ENCODE measurements around the gene TBC1D12.
A peak's percentile ranks its signal among the peaks of the same experiment; 100 is the strongest.
"Not testable (repeated sequence)": the region's sequence is repeated elsewhere in the genome, so short reads cannot be mapped to it uniquely, and the experiment has no call there.

The TBC1D12 gene

DNA sequence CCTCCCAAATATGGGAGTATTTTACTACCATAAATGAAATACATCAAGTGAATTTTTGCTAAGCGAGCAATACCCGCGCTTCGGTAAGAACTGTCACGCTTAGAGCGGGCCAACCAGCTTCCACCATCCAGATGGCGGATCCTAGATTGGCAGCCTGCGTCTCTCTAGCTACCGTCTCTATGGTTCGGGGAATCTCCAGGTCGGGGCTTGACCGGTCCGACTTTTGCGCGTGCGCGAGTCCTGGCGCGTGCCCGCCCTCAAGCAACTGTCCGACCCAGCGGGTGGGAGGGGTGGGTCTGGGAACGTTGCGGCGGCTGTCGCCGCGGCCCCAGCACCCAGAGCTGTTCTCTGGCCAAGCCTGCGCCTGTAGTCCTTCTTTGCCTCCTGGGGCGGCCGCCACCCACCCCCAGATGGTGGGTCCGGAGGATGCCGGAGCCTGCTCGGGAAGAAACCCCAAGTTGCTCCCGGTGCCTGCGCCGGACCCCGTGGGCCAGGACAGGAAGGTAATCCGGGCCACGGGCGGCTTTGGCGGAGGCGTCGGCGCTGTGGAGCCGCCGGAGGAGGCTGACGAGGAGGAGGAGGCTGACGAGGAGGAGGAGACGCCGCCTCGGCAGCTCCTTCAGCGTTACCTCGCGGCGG lies at the start of gene TBC1D12:
TSS of gene TBC1D12 (plus strand) at position 338 of the 639 bp plus-strand sequence. CDS start at position 411, 73 bp downstream.
- peak; percentile 96 for DNase-seq

DNA sequence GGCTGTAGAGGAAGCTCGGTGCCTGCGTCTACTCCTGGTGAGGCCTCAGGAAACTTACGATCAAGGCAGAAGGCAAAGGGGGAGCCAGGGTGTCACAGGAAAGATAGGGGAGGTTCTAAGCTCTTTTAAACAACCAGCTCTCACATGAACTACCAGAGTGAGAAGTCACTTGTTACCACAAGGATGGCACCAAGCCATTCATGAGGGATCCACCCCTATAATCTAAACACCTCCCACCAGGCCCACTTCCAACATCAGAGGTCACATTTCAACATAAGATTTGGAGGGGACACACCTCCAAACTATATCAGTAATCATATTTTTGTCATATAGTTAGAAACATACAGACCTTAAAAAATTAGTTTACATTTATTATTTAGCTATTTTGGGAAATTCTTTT lies 49.0 kb upstream of the TBC1D12 start:
- DNase-seq = no peak

DNA sequence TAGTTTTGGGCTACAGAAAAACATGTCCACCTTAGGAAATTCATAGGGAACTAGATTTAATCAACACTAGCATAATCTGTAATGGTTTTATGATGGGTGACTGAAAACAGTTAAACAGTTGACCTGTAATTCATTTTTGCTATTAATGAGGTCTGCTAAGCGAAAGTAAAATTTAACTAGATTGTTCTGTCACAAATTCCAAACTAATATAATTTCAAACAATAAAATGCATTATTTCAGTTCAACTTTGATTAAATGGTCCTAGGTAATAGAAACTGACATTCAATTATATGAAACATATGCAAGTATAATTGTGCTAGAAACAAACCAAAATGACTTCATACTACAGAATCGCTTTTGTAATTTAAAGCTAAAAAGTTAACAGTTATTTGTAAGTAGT lies 46.5 kb upstream of the TBC1D12 start:
- DNase-seq = no peak

DNA sequence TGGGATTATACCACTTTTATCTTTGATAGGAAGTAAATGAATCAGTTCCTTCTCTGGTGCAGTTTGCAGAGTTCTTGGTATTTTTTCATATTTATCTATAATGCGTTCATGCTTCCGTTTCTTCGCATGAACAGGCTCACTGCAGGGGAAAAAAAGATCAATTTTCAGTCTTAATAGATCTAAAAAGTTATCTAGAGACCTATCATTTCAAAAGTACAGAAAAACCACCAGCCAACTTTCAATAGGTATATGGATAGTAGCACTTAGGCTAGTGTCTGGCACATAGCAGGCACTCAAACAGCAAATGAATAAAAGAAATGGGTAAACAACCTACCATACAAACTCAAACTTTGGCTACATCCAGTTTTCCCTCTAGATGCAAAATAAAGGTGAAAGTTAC lies 45.1 kb upstream of the TBC1D12 start:
- DNase-seq = no peak

DNA sequence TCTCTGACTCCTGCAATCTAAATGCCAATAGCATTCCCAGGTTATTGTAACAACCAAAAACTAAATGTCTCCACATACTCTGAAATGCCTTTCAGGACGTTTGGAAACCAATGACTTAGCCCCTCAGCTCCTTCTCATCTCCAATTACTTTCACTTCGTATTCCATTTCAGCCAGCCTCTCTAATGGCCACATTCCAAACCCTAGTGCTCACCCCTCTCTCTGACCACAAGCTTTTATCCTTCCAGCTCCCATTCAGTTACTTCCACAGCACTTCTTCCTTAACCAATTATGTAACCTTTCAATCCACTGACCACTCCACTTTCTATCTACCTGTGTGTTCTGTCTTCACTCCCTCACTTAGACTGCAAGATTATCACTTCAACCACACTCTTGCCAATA lies 43.9 kb upstream of the TBC1D12 start:
- no peak for DNase-seq

DNA sequence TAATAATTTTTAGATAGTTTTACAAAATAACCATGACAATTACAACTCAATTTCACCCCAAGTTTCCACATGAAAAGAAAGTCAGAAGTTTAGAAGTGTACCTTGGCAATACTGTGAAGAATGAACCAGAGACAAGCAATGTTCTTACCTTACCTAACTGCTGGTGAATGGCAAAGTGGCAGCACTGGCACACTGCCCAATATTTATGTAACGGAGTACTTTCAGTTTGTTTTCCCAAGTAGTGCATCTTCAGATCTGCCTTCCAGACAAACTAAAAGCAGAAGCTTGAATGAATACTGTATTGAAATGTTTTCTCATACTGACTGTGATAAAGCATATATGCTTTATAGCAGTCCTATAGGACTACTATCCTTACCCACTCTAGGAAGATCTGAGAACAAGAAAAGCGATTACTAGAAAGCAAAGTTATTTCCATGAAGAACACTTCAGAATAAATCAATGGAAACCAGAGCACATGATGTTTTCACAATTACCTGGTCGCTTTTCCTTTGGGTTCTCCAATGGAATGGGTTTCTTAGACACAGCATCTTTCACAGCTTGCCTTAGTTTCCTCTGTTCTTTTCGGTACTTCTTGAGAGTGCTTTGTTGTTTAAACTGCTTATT lies 41.1 kb upstream of the TBC1D12 start:
- DNase-seq = no peak

DNA sequence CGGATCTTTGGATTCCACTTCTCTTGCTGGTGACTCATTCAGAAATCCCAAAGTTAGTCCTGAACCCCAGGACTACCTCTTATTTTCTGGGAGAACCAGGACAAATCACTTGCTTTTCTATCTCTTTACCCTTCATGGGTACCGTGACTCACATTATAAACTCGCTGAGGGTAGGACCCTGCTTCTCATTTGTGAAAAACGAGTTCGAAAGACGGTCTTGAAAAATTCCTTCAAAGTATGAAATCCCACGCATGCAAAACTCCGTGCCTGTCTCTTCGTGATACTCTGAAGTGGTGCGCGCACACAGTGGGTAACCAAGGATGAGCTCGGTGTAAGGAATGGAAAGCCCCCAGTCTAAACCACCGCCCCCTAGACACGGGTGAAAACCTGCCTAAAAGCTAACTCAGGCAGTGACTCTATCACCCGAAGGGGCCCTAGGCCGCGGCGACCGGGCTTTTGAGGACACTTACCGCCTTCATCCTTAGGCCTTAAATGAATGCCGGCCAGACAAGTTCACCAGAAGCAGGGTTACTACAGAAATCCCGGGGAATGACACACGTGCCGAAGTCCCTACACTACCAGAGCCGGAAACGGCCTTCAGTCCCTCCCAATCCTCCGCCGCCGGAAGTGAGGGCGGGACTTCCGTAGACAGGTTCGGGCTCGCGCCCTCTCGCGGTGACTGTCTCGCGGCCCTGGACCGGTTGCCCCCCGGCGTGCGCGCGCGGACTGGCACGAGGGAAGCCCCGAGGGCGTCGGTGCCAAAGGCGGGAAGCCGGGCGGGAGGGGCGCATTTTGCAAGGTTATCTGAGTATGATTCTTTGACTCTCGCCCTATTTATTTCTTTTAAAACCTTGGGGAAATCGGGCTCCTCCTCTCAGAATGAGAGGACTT lies 39.7 kb upstream of the TBC1D12 start, which contains the start of gene NOC3L:
TSS of gene NOC3L (minus strand) at position 580 of the 891 bp plus-strand sequence. CDS start at position 479, 101 bp downstream.
- peak; percentile 96 for DNase-seq

DNA sequence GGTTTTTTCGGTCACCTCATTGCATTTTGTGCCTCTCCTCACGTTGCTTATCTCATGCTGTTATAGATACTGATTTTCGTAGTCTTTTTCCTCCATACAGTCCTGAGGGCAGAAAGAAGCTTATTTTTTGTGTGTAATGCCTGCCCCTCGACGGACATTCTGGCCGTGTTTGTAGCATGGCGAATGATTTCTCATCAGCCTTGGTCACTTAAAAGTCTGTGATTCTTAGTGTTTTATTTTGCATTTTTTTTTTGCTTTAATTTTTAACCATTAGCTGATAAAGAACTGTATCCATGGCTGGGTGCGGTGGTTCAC lies 39.1 kb upstream of the TBC1D12 start:
- no peak for DNase-seq

DNA sequence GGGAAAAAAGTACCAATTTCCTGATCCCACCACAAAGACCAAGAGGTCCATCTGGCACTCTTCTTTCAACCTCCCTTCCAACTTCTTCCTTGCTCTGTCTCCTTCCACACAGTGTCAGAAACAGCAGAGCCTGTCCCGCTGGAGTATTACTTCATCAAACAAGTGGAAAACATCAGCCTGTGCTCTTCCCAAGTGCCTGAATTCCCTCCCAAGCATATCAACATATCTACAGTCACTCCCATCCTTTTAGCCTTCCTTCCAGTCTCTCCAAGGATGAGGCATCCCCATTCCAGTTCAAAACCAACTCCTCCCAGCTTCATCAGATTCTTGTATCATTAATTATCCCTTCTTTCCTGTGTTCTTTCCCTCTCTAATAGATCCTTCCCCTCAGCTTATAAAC lies 37.9 kb upstream of the TBC1D12 start:
- no peak for DNase-seq

DNA sequence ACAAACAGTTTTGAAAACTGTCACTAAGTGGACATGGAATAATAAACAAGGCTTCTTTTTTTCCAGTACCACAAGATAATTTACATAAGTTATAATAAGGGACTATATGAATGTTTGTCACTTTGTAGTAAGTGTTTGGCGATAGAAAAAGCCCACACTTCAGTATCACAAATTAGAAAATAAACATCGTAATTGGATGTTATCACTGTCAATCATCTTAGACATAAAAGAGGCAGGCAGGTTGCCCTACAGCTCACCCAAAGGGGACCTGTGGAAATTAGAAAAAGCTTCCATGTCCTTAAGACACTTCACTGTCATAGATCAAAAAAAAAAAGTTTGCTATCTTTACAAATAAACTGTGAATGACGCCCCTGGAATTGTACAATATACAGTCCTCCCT lies 36.0 kb upstream of the TBC1D12 start:
- DNase-seq = no peak

DNA sequence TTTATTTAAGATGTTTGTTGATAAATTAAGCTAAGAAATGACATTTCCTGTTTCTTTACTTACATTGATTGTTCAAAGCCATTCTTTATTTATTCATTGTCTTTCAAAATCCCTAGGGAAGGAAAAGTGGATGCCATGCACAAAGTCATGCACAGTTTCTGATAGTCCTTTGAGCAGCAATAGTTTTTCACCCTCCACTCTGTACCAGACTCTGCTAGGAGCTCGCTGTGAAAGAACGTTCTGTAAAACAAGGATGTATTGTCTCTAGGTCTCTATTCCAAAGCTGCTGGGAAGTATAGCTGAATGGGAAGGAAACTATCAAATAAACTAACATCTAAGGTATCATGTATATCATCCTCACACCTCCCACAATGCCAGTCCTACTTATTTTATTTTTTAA lies 31.8 kb upstream of the TBC1D12 start:
- DNase-seq = peak; percentile 69

DNA sequence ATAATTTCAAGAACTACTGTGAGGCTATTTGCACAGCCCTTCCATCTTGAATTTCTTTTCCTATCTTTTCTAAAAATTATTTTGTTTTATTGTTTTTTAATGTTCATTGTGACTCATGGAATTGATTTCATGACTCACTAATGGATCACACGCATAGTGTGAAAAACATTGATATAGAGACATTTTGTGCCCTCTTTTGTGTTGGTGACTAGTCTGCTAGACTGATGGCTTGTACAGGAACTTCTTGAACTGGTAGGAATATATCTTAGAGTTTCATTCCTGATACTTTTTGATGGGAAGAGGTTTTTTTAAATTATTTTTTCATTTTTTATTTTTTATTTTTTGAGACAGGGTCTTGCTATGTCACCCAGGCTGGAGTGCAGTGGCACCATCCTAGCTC lies 27.0 kb upstream of the TBC1D12 start:
- no peak for DNase-seq

DNA sequence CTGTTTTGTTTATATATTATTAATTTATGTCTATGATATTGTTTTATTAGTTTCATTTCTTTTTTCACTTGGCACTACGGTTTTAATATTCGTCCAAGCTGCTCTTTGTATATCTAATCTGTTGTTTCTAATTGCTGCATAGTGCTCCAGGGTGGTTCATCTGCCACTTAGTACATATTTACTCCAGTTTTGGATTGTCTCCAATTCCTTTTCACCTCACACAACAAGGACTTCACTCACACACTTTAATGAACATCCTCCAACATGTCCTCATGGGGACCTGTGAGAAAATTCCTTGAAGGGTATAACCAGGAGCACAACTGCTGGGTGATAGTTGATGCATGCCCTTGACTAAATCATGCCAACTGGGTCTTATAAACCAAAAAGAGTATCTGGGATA lies 25.5 kb upstream of the TBC1D12 start:
- no peak for DNase-seq

DNA sequence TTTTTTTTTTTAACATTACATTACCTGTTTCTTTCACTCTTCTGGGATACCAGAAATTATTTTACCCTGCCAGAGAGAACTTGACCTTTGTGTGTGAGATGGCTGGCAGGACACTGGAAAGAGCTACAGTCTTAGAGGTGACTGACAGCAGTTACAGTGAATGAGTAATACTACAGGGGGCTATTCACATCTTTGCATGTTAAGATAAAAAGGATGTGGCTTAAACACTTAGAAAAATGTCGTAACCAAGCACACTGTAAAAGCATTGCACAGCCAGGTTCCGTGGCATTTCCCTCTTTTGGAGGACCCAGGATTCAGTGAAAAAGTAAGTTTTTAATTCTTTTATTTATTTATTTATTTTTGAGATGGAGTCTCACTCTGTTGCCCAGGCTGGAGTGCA lies 18.8 kb upstream of the TBC1D12 start:
- DNase-seq = no peak

DNA sequence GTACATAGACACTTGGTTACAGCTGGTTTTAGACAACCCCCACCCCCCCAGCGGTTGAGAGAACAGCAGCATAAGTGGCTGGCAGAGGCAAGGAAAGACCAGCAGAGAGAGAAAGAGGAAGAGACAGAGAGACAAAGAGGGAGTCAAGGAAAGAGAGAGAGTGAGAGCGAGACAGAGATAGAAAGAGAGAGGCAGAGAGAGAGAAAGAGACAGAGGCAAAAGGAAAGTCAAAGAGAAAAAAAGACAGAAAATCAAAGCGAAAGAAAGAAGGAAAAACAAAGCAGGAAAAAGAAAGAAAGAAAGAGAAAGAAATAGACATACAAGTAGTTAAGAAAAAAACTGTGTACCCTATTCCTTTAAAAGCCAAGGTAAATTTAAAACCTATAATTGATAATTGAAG lies 16.6 kb upstream of the TBC1D12 start:
- not testable (repeated sequence) for DNase-seq

DNA sequence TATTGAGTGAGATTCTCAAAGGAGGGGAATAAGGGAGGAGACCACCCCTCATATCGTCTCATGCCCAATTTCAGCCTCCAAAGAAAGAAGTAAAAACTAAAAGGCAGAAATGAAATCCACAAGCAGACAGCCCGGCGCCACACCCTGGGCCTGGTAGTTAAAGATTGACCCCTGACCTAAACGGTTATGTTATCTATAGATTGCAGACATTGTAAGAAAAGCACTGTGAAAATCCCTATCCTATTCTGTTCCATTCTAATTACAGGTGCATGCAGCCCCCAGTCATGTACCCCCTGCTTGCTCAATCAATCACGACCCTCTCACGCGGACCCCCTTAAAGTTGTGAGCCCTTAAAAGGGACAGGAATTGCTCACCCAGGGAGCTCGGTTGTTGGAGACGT lies 10.2 kb upstream of the TBC1D12 start:
- not testable (repeated sequence) for DNase-seq

DNA sequence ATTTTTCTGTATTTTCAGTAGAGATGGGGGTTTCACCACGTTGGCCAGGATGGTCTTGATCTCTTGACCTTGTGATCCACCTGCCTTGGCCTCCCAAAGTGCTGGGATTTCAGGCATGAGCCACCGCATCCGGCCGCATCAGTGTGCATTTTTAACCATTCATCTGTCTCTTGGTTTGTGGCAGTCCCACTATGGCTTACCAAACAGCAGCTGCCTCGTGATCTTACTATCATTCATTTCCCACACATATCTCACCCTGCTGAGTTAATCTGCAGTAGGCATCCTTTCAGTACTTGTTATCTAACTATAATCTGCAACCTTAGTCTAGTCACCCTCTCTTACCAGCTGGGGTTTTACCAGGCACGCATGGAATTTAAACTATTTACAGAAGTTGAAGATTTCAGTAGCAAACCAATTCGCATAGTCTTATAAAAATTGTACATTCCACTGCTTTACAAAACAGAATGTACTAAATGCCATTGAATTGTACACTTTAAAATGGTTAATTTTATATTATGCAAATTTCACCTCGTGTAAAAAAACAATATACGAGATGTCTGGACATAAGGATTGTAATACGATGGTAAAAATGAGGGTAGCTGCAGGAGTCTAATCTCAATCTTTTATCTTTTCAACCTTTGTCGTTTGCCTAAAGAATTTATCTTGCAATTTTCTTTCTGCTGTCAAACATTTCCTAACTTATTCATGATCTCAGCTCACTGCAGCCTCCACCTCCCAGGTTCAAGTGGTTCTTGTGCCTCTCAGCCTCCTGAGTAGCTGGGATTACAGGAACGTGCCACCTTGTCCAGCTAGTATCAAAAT lies 4.6 kb upstream of the TBC1D12 start:
- DNase-seq = no peak

DNA sequence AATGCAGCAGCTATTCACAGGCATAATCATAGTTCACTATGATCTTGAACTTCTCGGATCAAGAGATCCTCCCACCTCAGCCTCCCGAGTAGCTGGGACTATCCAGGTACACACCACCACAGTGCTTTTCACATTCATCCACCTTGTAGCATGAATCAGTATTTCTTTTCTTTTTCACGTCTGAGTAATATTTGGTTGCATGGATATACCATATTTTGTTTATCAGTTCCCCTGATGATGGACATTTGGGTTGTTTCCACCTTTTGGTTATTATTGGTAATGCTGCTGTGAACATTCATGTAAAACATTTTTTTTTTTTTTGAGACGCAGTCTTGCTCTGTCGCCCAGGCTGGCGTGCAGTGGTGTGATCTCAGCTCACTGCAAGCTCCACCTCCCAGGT lies 3.6 kb upstream of the TBC1D12 start:
- DNase-seq = no peak

DNA sequence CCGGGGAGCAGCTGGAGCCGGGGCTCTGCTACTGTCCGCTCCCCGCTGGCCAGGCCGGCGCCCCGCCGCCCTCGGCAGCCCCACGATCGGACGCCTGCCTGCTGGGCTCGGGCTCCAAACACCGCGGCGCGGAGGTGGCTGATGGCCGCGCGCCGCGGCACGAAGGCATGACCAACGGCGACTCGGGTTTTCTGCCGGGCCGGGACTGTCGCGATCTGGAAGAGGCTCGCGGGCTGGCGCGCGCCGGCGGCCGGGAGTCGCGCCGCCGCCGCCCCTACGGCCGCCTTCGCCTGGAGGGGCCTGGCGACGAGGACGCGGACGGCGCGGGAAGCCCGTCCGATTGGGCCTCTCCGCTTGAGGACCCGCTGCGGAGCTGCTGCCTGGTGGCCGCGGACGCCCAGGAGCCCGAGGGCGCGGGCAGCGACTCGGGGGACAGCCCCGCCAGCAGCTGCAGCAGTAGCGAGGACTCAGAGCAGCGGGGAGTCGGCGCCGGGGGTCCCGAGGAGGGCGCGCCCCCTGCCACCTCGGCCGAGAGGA lies 570 bp downstream of the TBC1D12 start:
- DNase-seq = peak; percentile 38

DNA sequence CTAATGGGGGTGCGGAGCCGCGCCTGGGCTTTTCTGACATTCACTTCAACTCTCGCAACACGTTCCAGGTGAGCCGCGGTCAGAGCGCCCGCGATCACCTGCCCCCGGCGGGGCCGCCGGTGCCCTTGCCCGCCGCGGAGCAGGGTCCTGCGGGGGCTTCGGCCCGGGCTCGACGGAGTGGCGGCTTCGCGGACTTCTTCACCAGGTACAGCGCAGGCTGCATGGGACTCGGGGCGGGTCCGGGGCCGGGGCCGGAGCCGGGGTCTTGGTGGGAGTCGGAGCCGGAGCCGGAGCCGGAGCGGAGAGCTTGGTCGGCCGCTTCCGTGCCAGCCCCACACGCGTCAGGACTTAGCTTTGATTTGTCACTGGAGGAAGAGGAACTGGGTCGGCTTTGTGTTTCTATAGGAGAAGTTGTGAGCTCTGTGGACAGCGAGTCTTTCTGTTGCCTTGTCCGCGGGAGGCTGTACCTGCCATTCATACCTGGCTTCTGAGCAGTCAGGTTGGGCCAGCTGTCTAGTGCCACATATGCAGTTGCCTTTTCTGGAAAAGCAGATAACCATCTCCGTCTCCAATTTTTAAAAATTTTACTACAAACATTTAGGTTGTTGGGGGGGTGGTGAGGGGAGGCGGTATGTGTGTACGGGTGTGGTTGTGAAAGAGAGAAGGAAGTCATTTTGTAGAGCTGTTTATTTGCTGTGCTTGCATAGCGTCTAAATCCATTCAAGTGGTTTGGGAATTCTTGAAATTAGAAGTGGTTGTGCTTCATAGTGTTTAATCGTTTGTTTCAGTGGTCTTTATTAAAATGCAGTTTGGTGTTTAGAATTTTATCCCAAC lies 1.3 kb downstream of the TBC1D12 start:
- peak; percentile 54 for DNase-seq

DNA sequence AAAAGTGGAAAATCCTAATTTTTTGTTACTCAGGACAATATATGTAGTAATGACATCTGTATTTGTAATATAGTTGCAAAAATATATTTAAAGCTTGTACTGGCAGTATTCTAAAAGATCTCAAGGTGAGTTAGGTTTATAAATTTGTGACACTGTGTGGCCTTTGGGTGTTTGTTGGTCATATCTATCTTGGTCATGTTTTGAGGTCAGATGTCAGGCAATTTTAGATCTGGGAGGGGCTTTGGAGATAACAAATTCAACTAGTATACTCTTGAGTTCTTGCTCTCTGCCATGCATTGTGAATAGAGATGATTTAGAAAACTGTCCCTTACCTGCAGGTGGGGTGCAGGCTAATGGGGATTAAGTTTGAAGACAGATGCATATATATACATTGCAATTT lies 3.1 kb downstream of the TBC1D12 start:
- DNase-seq = no peak

DNA sequence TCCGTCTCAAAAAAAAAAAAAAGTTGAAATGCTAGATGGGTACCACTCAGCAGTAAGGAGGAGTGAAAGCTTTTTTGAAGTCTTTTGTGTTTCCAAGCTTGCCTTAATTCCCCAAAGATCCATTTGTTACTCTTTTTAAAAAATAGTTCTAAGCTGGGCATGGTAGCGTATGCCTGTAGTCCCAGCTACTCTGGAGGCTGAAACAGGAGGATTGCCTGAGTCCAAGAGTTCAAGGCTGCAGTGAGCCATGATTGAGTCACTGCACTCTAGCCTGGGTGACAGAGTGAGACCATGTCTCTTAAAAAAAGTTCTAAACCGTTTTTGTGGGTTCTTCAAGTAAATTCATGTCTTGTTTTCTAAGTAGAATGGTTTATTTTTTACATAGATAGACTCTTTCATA lies 5.3 kb downstream of the TBC1D12 start:
- DNase-seq = no peak
